Right lobe of liver (tissue), 6 donors: ENCODE data around the gene SH2D3C. TPM values are rescaled to one million over a fixed set of nuclear protein-coding genes. Genes with fewer than 3 reads are reported as not detected.

Experiments
- ATAC-seq, 4 donors: fragments of 200-7000 bp; cut with Tn5 transposase; one replicate each; pipeline ENCODE4 v1.9.1; 2020; ENCODE audit warnings: mild to moderate bottlenecking in 4 of 4, moderate library complexity in 4 of 4
- DNase-seq, 3 donors: peaks; one replicate each; pipeline ENCODE4 v3.0.0-alpha.2; 2020
- H3K27ac ChIP-seq, 3 donors: fragments of 200-600 bp; one replicate each; pipeline ENCODE4 v1.8.0; 2022
- H3K27me3 ChIP-seq, 2 donors: fragments of 200-600 bp; one replicate each; pipeline ENCODE4 v1.8.0; 2022
- H3K36me3 ChIP-seq, 4 donors: fragments of 200-600 bp; sonication (generic) in 1 of 4; one replicate each; pipeline versions ENCODE4 v1.5.1 to v1.8.0; 2017 to 2022; ENCODE audit warnings: control low read depth in 1 of 4
- H3K4me1 ChIP-seq, 4 donors: fragments of 200-600 bp; sonication (generic) in 1 of 4; one replicate each; pipeline versions ENCODE4 v1.5.1 to v1.8.0; 2017 to 2022; ENCODE audit warnings: control low read depth in 1 of 4
- H3K4me3 ChIP-seq, 3 donors: fragments of 200-600 bp; one replicate each; pipeline ENCODE4 v1.8.0; 2022
- H3K9me3 ChIP-seq, 4 donors: fragments of 200-600 bp; sonication (generic) in 1 of 4; one replicate each; pipeline versions ENCODE4 v1.5.1 to v1.8.0; 2017 to 2022; ENCODE audit warnings: control low read depth in 1 of 4
- CTCF ChIP-seq, 4 donors: fragments of 200-600 bp in 3 of 4; fragments of 450-650 bp in 1 of 4; IDR thresholded peaks; one replicate each; pipeline versions ENCODE4 v1.5.1 to v1.8.0; 2016 to 2022; ENCODE audit warnings: antibody characterized with exemption in 4 of 4, mild to moderate bottlenecking in 2 of 4
- POLR2A ChIP-seq: fragments of 450-650 bp; IDR thresholded peaks from one replicate; pipeline ENCODE4 v1.6.1; 2017; ENCODE audit warnings: antibody characterized with exemption, mild to moderate bottlenecking
- WGBS: methylation state at CpG from one replicate; pipeline ENCODE4 v1.1.6; 2018; ENCODE audit warnings: low coverage, low lambda C conversion rate; ENCODE audit not compliant: insufficient coverage; ENCODE audit errors: missing lambda C conversion rate; 5-methylcytosine and 5-hydroxymethylcytosine counted together
- intact Hi-C, 2 donors: fragments of 100-400 bp; cut with DNase I; formaldehyde crosslinking; loops; one replicate each; pipeline versions ENCODE4 v1.11.2 to v1.14.1; 2022
- total RNA-seq, 6 experiments: library from RNA; depleted of rRNA in 2 of 6; stranded (reverse); fragments of >200 nt in 2 of 6; fragmentation: NEBNext Ultra II Directional in 3 of 6; extraction: Animal tissue kit (Norgen Biotek cat#: 25700) in 3 of 6; gene quantifications; one replicate each; pipeline versions ENCODE4 v1.1.0 to v1.2.4, GENCODE V29; 2016 to 2023
- donor health status: DM: no; HTN: yes; CAD: no.
- donor health status: DM: no; HTN: no; CAD: no.
- donor health status: DM: no; HTN: no; CAD: no.
- donor health status: DM: no; HTN: yes; CAD: no.
- donor health status: DM: no; HTN: yes; CAD: no.

The SH2D3C gene
- total RNA-seq, 6 experiments from 2014 or later: 1.7 to 5.6 (median 2.7) TPM

GRCh38 chr9:127698985-127699670 is 79.3 kb downstream of the SH2D3C start:
- no peaks in the 10 kb centered on the region for H3K4me1 ChIP-seq
- no peaks in the 10 kb centered on the region for H3K9me3 ChIP-seq
- peak; percentile 92 to 96 (median 92) for DNase-seq
- intact Hi-C loops: no loop called here
- 9% methylated on average over 31 of the region's 41 CpGs for WGBS
- TF ChIP-seq CTCF (IDR thresholded peaks at IDR 0.05) (peak in 1 of 4 donors; percentile 12), POLR2A (peak; percentile 39)
- H3K27me3 ChIP-seq: no peaks in the 10 kb centered on the region
- ATAC-seq: peak; percentile 98 to 99 (median 99)
- H3K36me3 ChIP-seq: no peaks in the 10 kb centered on the region
- H3K4me3 ChIP-seq: peak overlapping the region in 2 of 3 donors; percentile 34 to 42
- peak overlapping the region; percentile 47 to 63 (median 61) for H3K27ac ChIP-seq

GRCh38 chr9:127698386-127698785 is 80.1 kb downstream of the SH2D3C start:
- H3K27ac ChIP-seq: no peak overlapping the region
- H3K36me3 ChIP-seq: no peaks in the 10 kb centered on the region
- WGBS: 80% methylated on average over 2 of the region's 5 CpGs

GRCh38 chr9:127697575-127697974 is 80.9 kb downstream of the SH2D3C start:
- DNase-seq: no peak
- Histone ChIP-seq H3K4me3 (no peak overlapping the region), H3K4me1 (no peaks in the 10 kb centered on the region), H3K27me3 (no peaks in the 10 kb centered on the region), H3K36me3 (no peaks in the 10 kb centered on the region), H3K9me3 (no peaks in the 10 kb centered on the region), H3K27ac (no peak overlapping the region)
- intact Hi-C loops: no loop called here
- TF ChIP-seq CTCF (IDR thresholded peaks at IDR 0.05) (no peak), POLR2A (no peak)
- no peak for ATAC-seq
- WGBS: 74% methylated on average over 4 of the region's 5 CpGs

More at GRCh38 chr9:127698386-127698785, 80.1 kb downstream of the SH2D3C start:
- DNase-seq: no peak
- no peak for ATAC-seq
- no peaks in the 10 kb centered on the region for H3K9me3 ChIP-seq
- no peaks in the 10 kb centered on the region for H3K27me3 ChIP-seq
- intact Hi-C loops: no loop called here
- TF ChIP-seq POLR2A (no peak), CTCF (IDR thresholded peaks at IDR 0.05) (no peak)
- no peaks in the 10 kb centered on the region for H3K4me1 ChIP-seq
- H3K4me3 ChIP-seq: no peak overlapping the region

GRCh38 chr9:127694890-127695720 is 83.4 kb downstream of the SH2D3C start:
- DNase-seq: no peak
- TF ChIP-seq CTCF (IDR thresholded peaks at IDR 0.05) (no peak), POLR2A (no peak)
- ATAC-seq: no peak
- H3K4me1 ChIP-seq: no peaks in the 10 kb centered on the region
- no peak overlapping the region for H3K27ac ChIP-seq
- H3K36me3 ChIP-seq: no peaks in the 10 kb centered on the region
- intact Hi-C loops: no loop called here
- 69% methylated on average over 6 of the region's 9 CpGs for WGBS
- no peaks in the 10 kb centered on the region for H3K27me3 ChIP-seq
- no peak overlapping the region for H3K4me3 ChIP-seq
- no peaks in the 10 kb centered on the region for H3K9me3 ChIP-seq
